Hindlimb muscle (tissue), 1 donor: ENCODE measurements around the gene TMC1. TPM values are rescaled to one million over a fixed set of nuclear protein-coding genes. Genes with fewer than 3 reads are reported as not detected.
A peak's percentile ranks its signal among the peaks of the same experiment; 100 is the strongest.
"Not testable (repeated sequence)": the region's sequence is repeated elsewhere in the genome, so short reads cannot be mapped to it uniquely, and the experiment has no call there.

Experiments
- DNase-seq: peaks from one replicate; pipeline ENCODE4 v3.0.0-alpha.2; 2013
- polyA plus RNA-seq: library from polyadenylated mRNA; unstranded; fragments of 120-200 nt; gene quantifications from one replicate; pipeline ENCODE4 v1.2.1, GENCODE V29; 2013; ENCODE audit not compliant: insufficient read length

Gene TMC1
- polyA plus RNA-seq, 1 donor, result 1.1 TPM

DNA sequence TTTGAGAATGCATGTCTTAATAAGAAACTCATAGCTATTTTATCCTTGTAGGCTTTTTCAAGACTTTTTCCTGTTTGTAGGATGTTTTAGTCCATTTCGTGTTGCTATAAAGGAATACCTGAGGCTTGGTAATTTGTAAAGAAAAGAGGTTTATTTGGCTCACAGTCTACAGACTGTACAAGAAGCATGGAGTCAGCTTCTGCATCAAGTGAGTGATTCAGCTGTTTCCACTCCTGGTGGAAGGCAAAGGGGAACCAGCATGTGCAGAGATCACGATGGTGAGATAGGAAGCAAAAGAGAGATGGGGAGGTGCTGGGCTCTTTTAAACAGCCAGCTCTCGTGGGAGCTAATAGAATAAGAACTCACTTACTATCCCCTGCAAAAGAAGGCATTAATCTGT lies 254.2 kb downstream of the TMC1 start:
- DNase-seq, result no peak

DNA sequence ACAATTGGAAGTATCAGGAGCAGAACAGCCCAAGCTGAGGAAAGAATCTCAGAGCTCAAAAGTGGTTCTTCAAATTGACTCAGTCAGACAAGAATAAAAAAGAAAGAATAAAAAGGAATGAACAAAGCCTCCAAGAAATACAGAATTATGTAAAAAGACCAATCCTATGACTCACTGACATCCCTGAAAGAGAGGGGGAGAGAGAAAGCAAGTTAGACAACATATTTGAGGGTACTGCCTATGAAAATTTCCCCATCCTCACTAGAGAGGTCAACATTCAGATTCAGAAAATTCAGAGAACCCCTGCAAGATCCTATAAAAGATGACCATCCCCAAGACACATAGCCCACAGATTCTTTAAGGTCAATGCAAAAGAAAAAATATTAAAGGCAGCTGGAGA lies 258.2 kb downstream of the TMC1 start:
- no peak for DNase-seq

GRCh38 chr9:72786948-72787347 lies 265.5 kb downstream of the TMC1 start:
- no peak for DNase-seq

GRCh38 chr9:72788966-72789735 lies 267.7 kb downstream of the TMC1 start:
- no peak for DNase-seq

DNA sequence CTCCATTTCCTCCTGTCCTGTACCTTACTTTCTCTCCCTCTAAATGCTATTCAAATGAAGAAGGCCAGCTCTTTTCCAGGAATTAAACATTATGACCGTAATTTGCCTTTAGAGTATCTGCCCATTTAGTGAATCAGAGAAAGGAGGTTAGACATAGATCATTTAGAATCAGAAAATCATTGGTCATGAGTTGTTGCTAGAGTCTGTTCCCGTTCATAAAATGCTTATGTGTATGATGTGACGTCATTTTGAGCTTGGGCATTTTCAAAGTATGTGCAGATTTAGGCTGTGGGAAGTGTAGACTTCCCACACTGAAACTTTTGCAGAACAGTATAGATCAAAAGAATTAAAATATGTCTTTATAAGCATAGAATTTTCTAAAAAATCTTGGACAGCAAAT lies 268.5 kb downstream of the TMC1 start:
- DNase-seq, result no peak

DNA sequence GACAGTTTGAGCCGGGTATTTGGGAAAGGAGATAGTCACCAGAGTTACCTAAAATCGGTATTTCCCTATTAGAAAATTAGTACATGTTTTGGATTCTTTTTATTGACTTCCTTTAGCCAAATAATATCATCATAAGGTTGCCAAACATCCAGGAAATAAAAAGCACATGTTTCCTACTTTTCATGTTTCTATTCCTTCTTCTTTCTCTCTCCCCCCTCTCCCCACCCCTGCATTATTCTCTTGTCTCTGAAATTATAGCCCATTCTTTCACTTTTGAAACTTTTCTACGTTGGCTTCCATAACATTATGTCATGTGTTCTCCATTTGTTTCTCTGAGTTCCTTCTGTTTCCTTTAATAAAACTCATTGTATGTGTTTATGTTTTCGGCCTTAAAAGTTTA lies 269.6 kb downstream of the TMC1 start:
- DNase-seq, result no peak

DNA sequence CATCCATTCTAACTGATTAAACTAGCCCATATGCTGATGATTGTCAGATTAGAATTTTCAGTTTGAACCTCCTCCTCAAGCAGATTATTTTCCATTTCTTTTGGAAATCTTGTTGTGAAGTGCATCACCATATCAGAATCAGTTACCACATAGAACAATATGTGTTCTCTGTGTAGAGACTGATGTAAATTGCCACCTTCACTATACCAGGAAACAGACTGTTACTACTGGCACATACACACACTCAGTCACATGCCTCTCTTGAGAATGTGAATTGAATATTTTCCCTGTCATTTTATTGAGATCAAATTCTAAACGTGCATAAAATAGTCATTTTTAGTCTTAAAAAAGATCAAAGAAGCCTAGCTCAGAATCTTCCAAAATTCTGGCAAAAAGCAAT lies 270.0 kb downstream of the TMC1 start:
- DNase-seq, result no peak

DNA sequence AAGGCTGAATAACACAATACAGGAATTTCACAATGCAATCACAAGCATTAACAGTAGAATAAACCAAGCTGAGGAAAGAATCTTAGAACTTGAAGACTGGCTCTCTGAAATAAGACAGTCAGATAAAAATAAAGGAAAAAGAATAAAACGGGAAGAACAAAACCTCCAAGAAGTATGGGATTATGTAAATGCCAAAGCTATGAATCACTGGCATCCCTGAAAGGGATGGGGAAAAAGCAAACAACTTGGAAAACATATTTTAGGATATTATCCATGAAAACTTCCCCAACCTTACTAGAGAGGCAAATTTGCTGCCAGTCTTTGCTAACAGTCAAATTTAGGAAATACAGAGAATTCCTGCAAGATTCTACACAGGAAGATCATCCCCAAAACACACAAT lies 273.5 kb downstream of the TMC1 start:
- DNase-seq, result no peak

DNA sequence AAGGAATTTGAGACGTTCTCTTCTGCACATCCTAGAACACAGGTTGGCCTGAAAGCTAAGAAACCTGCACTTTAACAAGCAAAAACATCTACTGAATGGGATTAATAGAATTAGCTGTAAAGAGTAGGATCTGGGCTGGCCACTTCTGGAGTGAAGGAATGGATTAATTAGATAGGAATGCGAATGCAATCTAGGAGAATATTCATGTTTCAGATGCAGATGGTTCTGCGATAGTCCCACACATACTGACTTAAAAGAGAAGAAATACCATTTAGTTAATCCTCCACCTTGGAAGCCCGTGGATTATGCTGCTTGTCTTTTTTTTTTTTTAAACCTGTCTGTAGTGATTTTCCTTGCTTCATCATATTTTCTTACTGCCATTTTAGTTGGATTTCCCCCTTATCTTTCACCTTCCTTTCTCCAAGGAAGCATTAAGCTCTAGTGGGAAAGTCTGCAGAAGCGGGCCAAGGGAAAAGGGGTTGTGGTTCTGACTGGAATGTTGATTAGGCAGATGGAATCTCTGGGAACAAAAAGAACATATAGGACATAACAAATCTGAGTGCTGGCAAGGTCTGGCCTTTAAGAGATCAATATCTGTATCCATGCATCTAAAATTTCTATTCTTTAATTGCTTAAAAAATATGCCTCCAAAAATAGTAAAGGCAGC lies 279.1 kb downstream of the TMC1 start:
- no peak for DNase-seq

DNA sequence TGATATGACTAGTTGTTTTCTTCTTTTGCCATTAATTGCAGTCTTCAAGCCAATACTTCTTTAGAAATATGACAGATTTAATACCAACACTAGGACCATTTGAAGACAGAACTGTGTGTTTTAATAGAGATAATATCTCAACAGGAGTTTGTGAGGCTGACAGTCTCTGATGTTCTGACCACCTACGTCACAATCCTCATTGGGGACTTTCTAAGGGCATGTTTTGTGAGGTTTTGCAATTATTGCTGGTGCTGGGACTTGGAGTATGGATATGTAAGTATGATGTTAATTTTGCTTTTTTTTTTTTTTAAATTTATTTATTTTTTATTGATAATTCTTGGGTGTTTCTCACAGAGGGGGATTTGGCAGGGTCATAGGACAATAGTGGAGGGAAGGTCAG lies 283.8 kb downstream of the TMC1 start:
- no peak for DNase-seq

GRCh38 chr9:72806313-72806809 lies 285.0 kb downstream of the TMC1 start:
- DNase-seq, result not testable (repeated sequence)

DNA sequence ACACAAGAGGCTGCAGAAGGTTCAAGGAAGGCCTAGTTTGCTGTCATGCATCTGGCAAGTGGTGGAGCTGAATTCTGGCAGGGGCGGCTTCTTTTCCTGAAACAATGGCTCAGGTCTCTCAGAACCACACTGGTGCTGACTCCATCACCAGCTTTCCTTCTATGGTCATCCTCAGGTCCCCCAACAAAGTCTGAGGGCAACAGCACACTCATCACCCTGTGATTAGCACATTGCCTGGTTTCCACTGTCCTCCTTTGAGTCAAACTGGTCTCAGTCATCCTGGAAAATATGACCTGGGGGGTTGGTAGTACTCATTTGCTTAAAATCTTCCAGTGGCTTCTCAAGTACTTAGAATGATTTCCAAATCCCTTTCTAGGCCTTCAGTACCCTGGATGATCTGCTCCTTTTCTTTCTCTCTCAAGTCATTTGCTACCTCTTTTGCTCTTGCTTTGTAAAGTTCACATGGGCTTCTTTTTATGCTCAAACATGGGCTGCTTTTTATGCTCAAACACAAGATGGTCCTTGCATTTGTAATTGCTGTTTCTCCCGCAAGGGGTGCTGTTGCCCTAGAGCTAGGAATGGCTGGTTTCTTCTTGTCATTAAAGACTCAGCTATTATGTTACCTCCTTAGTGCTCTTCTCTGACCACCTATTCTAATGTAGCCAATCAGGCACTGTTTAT lies 286.5 kb downstream of the TMC1 start:
- no peak for DNase-seq

GRCh38 chr9:72808446-72808768 lies 287.0 kb downstream of the TMC1 start:
- DNase-seq, result no peak

DNA sequence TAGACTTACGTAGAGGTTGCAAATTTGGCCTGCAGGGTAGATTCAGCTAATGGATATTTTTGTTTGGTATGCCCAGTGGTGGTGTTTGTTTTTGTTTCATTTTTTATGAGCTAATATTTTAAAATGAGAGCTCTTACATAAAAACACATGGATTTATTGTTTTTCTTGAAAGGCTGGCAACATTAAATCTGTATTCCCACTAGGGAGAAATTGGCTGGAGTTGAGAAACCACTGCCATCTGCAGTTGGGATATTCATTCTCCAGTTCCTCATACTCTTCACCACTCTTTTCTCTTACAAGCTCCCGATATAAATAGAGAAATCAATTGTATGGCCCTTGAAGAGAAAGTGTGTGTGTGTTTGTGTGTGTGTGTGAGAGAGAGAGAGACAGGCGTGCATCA lies 288.2 kb downstream of the TMC1 start:
- no peak for DNase-seq

- DNase-seq, result peak; percentile 53
These were observed 291.2 kb downstream of the TMC1 start for GRCh38 chr9:72812559-72813111.

GRCh38 chr9:72813544-72813943 lies 292.1 kb downstream of the TMC1 start:
- DNase-seq, result no peak

DNA sequence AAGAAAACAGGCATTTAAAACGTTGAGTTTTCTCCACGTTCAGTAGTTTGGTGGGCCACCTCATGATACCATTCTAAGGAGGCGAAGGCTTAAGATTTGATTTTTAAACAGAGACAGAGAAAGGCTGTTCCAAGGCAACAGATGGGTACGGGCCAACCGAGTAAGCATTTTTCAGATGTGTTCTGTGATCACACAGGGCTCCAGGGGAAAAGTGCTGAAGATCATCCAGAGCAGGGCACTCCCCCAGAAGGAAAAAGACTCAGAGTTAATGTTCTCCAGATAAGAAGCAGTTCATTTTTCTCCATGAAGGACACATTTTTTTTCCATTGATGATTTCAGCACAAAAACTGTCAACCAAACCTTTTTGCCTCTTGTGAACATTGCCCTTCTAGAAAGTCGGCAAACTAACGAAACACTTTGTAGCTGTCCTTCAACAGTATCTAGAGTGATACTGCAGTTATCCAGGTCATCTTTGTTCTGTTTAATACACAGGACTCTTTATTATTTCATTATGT lies 292.7 kb downstream of the TMC1 start:
- no peak for DNase-seq

GRCh38 chr9:72816666-72817065 lies 295.3 kb downstream of the TMC1 start:
- no peak for DNase-seq

GRCh38 chr9:72817413-72817812 lies 296.0 kb downstream of the TMC1 start:
- DNase-seq, result no peak

GRCh38 chr9:72818385-72818784 lies 297.0 kb downstream of the TMC1 start:
- DNase-seq, result no peak

GRCh38 chr9:72823971-72824370 lies 302.6 kb downstream of the TMC1 start:
- no peak for DNase-seq

DNA sequence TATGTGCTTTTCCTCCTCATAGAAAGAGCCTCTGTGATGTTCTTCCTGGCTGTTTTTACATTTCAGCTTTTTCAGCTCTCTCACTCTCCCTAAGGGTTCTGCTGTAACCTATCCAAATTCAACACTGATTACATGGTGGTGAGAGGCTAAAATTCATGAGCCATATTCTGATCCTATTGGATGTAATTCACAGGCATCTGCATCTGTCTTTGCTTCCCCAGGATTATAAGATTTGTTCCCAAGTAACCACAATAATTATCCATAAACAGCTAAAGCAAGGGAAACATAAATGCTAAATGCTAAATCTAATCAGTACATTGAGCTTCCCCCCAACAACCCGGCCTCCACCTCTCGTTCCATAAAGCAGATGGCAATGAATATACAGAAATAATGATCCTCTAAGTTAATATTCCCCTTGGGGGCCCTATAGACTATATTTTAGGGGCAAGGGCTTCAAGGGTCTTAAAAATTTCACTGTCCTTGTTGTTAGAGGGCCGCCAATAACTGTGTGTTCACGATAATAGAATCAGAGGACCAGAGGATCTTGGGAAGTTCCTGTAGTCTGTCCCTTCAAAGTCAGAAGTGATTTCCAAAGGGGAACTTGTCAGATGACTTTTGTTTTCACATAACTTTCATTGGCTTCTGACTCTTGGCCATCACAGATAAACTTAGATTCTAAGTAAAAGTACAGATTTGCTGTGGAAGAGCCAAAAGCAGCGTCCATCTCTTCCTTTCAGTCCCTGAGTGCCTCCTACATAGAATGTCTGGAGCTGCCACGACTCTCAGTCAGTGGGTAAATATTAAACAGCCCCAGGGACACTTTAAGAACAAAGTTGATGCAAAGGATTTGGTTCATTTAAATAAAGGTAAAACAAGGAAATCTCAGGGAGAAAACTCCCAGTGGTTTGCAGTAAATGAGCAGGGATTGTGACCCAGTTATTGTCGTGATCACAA lies 305.9 kb downstream of the TMC1 start:
- DNase-seq, result peak; percentile 87
